Measurements from ENCODE around the gene MYCL. TPM values are rescaled to one million over a fixed set of nuclear protein-coding genes. Genes with fewer than 3 reads are reported as not detected.

MYCL gene
- total RNA-seq, 1 experiment from 2014 or later, result 31.0 TPM

DNA sequence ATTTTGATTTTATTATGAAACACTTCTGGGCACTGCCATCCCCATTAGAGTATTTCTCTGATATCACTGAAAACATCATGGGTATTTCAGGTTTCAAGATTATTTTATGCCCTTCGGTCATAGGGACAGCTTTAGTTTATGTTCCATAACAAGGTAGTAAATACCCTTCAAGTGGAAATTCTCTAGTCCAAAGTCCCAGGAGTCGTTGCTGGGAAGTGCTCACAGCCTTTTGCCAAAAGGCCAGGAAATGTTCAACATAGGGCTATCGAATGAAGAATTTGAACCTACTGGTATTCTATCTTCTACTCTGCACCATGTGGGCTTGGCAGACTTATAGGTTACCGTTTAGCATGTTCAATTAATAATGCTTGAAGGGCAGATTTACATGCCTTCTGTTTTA is 45.5 kb upstream of the MYCL start:
- Mint-ChIP-seq H3K27me3 (ENCODE audit: low read depth) (0 out of 2 replicates have a peak, but pooled peaks cover under 1% of the 10 kb centered on the region), H3K27ac (no peak overlapping the region), H3K4me1 (peaks cover 32% of the 10 kb centered on the region), H3K9me3 (peaks cover 7% of the 10 kb centered on the region), H3K4me3 (no peak overlapping the region), H3K36me3 (no peaks in the 10 kb centered on the region)
- CTCF ChIA-PET, result interaction anchor here (0.5 to 1.5 kb wide), 2 partner anchors 85 to 301 kb away, joined by 3 to 4 read pairs; no protein-coding TSS in a partner anchor
- POLR2A ChIA-PET, result no interaction called here
- ATAC-seq, result no peak
- TF ChIP-seq, protein P1, sequence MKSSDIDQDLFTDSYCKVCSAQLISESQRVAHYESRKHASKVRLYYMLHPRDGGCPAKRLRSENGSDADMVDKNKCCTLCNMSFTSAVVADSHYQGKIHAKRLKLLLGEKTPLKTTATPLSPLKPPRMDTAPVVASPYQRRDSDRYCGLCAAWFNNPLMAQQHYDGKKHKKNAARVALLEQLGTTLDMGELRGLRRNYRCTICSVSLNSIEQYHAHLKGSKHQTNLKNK (CRISPR knock-in tag; IDR thresholded peaks at IDR 0.05), result no peak
- TF ChIP-seq, protein P2, sequence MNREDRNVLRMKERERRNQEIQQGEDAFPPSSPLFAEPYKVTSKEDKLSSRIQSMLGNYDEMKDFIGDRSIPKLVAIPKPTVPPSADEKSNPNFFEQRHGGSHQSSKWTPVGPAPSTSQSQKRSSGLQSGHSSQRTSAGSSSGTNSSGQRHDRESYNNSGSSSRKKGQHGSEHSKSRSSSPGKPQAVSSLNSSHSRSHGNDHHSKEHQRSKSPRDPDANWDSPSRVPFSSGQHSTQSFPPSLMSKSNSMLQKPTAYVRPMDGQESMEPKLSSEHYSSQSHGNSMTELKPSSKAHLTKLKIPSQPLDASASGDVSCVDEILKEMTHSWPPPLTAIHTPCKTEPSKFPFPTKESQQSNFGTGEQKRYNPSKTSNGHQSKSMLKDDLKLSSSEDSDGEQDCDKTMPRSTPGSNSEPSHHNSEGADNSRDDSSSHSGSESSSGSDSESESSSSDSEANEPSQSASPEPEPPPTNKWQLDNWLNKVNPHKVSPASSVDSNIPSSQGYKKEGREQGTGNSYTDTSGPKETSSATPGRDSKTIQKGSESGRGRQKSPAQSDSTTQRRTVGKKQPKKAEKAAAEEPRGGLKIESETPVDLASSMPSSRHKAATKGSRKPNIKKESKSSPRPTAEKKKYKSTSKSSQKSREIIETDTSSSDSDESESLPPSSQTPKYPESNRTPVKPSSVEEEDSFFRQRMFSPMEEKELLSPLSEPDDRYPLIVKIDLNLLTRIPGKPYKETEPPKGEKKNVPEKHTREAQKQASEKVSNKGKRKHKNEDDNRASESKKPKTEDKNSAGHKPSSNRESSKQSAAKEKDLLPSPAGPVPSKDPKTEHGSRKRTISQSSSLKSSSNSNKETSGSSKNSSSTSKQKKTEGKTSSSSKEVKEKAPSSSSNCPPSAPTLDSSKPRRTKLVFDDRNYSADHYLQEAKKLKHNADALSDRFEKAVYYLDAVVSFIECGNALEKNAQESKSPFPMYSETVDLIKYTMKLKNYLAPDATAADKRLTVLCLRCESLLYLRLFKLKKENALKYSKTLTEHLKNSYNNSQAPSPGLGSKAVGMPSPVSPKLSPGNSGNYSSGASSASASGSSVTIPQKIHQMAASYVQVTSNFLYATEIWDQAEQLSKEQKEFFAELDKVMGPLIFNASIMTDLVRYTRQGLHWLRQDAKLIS (CRISPR knock-in tag; IDR thresholded peaks at IDR 0.05; ENCODE audit: borderline replicate concordance), result no peak
- DNase-seq (ENCODE audit: low spot score), result no peak

DNA sequence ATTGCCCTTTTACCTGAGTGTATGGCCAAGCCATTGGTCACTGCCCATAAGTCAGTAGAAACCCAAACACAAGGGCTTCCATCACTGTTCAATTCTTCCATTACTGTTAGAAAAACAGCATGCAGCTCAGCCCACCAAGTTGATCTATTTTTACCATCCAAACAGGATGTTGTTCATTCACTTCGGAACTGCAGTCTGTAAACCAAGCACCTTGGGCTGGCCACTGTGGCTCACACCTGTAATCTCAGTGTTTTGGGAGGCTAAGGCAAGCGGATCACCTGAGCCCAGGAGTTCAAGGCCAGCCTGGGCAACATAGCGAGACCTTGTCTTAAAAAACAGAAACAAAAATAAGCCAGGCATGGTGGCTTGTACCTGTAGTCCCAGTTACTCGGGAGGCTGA is 44.5 kb upstream of the MYCL start:
- DNase-seq (ENCODE audit: low spot score) (no peak), ATAC-seq (no peak)
- H3K27me3 Mint-ChIP-seq (ENCODE audit: low read depth), result peaks cover 4% of the 10 kb centered on the region; the same call in 1 of the 2 replicates
- H3K36me3 Mint-ChIP-seq, result no peaks in the 10 kb centered on the region
- POLR2A ChIA-PET, result no interaction called here
- no peak overlapping the region for H3K4me3 Mint-ChIP-seq
- H3K4me1 Mint-ChIP-seq, result peaks cover 32% of the 10 kb centered on the region
- CTCF ChIA-PET, result interaction anchor here (1.0 kb wide), 1 partner anchor 9 kb away, joined by 3 read pairs; no protein-coding TSS in a partner anchor
- peaks cover 7% of the 10 kb centered on the region for H3K9me3 Mint-ChIP-seq
- no peak overlapping the region for H3K27ac Mint-ChIP-seq
- TF ChIP-seq NR1H2 (CRISPR knock-in tag; IDR thresholded peaks at IDR 0.05) (no peak), GRHL2 (CRISPR knock-in tag; IDR thresholded peaks at IDR 0.05; ENCODE audit: insufficient replicate concordance, severe bottlenecking) (no peak), RELA (CRISPR knock-in tag; IDR thresholded peaks at IDR 0.05; ENCODE audit: borderline replicate concordance) (no peak)
- TF ChIP-seq, protein P3, sequence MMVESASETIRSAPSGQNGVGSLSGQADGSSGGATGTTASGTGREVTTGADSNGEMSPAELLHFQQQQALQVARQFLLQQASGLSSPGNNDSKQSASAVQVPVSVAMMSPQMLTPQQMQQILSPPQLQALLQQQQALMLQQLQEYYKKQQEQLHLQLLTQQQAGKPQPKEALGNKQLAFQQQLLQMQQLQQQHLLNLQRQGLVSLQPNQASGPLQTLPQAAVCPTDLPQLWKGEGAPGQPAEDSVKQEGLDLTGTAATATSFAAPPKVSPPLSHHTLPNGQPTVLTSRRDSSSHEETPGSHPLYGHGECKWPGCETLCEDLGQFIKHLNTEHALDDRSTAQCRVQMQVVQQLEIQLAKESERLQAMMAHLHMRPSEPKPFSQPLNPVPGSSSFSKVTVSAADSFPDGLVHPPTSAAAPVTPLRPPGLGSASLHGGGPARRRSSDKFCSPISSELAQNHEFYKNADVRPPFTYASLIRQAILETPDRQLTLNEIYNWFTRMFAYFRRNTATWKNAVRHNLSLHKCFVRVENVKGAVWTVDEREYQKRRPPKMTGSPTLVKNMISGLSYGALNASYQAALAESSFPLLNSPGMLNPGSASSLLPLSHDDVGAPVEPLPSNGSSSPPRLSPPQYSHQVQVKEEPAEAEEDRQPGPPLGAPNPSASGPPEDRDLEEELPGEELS (CRISPR knock-in tag; IDR thresholded peaks at IDR 0.05), result no peak
- TF ChIP-seq, protein P4, sequence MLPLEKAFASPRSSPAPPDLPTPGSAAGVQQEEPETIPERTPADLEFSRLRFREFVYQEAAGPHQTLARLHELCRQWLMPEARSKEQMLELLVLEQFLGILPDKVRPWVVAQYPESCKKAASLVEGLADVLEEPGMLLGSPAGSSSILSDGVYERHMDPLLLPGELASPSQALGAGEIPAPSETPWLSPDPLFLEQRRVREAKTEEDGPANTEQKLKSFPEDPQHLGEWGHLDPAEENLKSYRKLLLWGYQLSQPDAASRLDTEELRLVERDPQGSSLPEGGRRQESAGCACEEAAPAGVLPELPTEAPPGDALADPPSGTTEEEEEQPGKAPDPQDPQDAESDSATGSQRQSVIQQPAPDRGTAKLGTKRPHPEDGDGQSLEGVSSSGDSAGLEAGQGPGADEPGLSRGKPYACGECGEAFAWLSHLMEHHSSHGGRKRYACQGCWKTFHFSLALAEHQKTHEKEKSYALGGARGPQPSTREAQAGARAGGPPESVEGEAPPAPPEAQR (CRISPR knock-in tag; IDR thresholded peaks at IDR 0.05), result no peak
- TF ChIP-seq, protein P5, sequence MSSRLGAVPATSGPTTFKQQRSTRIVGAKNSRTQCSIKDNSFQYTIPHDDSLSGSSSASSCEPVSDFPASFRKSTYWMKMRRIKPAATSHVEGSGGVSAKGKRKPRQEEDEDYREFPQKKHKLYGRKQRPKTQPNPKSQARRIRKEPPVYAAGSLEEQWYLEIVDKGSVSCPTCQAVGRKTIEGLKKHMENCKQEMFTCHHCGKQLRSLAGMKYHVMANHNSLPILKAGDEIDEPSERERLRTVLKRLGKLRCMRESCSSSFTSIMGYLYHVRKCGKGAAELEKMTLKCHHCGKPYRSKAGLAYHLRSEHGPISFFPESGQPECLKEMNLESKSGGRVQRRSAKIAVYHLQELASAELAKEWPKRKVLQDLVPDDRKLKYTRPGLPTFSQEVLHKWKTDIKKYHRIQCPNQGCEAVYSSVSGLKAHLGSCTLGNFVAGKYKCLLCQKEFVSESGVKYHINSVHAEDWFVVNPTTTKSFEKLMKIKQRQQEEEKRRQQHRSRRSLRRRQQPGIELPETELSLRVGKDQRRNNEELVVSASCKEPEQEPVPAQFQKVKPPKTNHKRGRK (CRISPR knock-in tag; IDR thresholded peaks at IDR 0.05; ENCODE audit: borderline replicate concordance), result no peak
- TF ChIP-seq, protein P6, sequence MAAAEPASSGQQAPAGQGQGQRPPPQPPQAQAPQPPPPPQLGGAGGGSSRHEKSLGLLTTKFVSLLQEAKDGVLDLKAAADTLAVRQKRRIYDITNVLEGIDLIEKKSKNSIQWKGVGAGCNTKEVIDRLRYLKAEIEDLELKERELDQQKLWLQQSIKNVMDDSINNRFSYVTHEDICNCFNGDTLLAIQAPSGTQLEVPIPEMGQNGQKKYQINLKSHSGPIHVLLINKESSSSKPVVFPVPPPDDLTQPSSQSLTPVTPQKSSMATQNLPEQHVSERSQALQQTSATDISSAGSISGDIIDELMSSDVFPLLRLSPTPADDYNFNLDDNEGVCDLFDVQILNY (CRISPR knock-in tag; IDR thresholded peaks at IDR 0.05), result no peak
